Colonic mucosa (tissue), 4 donors: ENCODE results near the gene HNRNPUL1. TPM values are rescaled to one million over a fixed set of nuclear protein-coding genes. Genes with fewer than 3 reads are reported as not detected.
A peak's percentile ranks its signal among the peaks of the same experiment; 100 is the strongest.

ENCODE experiments used
- DNase-seq: peaks from one replicate; pipeline ENCODE4 v3.0.0-alpha.2; 2020
- H3K27ac ChIP-seq: fragments of 200-600 bp; one replicate; pipeline ENCODE4 v1.8.0; 2021
- H3K27me3 ChIP-seq: fragments of 200-600 bp; one replicate; pipeline ENCODE4 v1.8.0; 2021
- H3K36me3 ChIP-seq: fragments of 200-600 bp; one replicate; pipeline ENCODE4 v1.8.0; 2021
- H3K4me1 ChIP-seq: fragments of 200-600 bp; one replicate; pipeline ENCODE4 v1.8.0; 2021; ENCODE audit warnings: mild to moderate bottlenecking
- H3K4me3 ChIP-seq: fragments of 200-600 bp; one replicate; pipeline ENCODE4 v1.8.0; 2021
- H3K9ac ChIP-seq, 2 donors: one replicate each; pipeline ENCODE4 v1.7.0; 2013; ENCODE audit warnings: control low read depth in 2 of 2, low read depth in 2 of 2, low read length in 2 of 2
- H3K9me3 ChIP-seq: fragments of 200-600 bp; one replicate; pipeline ENCODE4 v1.8.0; 2021
- CTCF ChIP-seq: fragments of 200-600 bp; IDR thresholded peaks from one replicate; pipeline ENCODE4 v1.8.0; 2022; ENCODE audit warnings: antibody characterized with exemption, mild to moderate bottlenecking
- intact Hi-C: fragments of 100-400 bp; cut with DNase I; formaldehyde crosslinking; loops from one replicate; pipeline ENCODE4 v1.14.1; 2022
- total RNA-seq, 2 donors: library from RNA; stranded (reverse); fragmentation: NEBNext Ultra II Directional in 1 of 2; extraction: Animal tissue kit (Norgen Biotek cat#: 25700) in 1 of 2; gene quantifications; one replicate each; pipeline ENCODE4 v1.2.1, GENCODE V29; 2021
- donor health status: healthy.
- donor health status: DM: no; HTN: no; CAD: no.
- donor health status: DM: no; HTN: no; CAD: no.

The HNRNPUL1 gene
- total RNA-seq, 2 donors from 2014 or later: 179 to 233 TPM

DNA sequence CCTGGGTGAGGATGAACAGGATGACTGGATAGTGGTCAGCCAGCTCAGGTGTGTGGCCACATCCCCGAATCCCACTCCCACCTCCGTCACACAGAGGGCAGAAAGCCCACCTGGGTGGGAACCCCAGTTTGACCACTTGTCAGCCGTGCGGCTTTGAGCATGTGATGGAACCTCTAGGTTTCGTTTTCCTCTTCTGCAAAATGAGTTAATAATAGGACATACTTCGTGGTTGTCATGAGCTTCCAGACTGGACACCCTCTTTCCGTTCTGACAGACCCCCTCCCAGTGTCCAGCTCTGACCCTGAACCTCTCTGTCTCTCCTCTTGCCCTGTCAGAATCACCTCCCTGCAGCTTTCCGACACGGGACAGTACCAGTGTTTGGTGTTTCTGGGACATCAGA, 43.4 kb upstream of the HNRNPUL1 start:
- Histone ChIP-seq H3K9me3 (no peaks in the 10 kb centered on the region), H3K27ac (peak overlapping the region; percentile 77), H3K27me3 (peaks cover 4% of the 10 kb centered on the region), H3K4me1 (no peaks in the 10 kb centered on the region), H3K4me3 (peak overlapping the region; percentile 37), H3K9ac (peak overlapping the region; percentile 72 to 74), H3K36me3 (no peaks in the 10 kb centered on the region)
- no peak for TF ChIP-seq CTCF
- DNase-seq: no peak
- intact Hi-C loops: no loop called here

DNA sequence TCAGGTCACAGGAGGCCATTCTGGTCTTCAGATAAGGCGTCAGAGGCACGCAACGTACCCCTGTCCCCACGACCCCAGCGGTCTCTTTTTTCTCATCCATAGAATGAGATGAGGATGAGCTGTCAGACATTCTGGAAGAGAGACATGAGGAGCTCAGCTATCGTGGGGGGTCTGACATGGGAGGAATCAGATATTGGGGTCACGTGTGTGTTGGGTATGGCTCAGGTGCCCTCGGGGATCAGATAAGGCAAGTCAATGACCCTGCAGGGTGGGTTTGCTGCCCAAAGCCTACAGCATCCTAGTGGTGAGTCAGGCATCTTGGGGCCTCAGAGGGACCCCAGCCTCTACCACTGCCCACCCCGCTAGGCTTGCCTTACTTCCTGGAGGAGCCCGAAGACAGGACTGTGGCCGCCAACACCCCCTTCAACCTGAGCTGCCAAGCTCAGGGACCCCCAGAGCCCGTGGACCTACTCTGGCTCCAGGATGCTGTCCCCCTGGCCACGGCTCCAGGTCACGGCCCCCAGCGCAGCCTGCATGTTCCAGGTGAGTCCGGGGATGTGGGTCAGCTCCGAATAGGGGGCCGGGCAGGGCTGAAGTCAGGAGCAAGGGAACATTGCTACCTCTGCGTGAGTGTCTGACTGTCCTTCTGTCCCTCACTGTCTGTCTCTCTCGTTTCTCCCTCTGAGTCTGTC, 42.5 kb upstream of the HNRNPUL1 start:
- H3K27ac ChIP-seq: no peak overlapping the region
- no peak overlapping the region for H3K4me3 ChIP-seq
- no peak for DNase-seq
- H3K9ac ChIP-seq: peak overlapping the region; percentile 7 to 39
- H3K36me3 ChIP-seq: no peaks in the 10 kb centered on the region
- no peak for TF ChIP-seq CTCF
- intact Hi-C loops: no loop called here
- H3K4me1 ChIP-seq: peaks cover 2% of the 10 kb centered on the region
- peaks cover 4% of the 10 kb centered on the region for H3K27me3 ChIP-seq
- no peaks in the 10 kb centered on the region for H3K9me3 ChIP-seq

DNA sequence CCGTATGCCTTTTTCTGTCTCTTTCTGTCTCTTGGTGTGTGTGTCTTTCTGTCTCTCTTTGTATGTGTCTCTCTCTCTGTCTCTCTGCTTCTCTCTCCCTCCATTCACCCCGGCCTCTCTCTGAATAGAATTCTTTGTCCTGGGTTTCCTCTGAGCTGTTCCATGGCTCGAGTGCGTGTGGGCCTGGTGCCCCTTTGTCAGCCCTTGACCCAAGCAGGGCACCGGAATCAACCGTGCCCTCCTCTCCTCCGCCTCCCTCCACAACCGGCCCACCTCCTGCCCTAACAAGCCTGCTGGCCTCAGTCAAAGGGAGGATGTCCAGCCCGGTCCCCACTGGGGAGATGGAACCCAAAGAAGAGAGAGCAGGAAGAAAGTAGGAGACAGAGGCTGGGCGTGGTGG, 41.9 kb upstream of the HNRNPUL1 start:
- intact Hi-C loops: no loop called here
- peaks cover 5% of the 10 kb centered on the region for H3K4me1 ChIP-seq
- no peak for TF ChIP-seq CTCF
- H3K27ac ChIP-seq: no peak overlapping the region
- H3K36me3 ChIP-seq: no peaks in the 10 kb centered on the region
- no peak overlapping the region for H3K4me3 ChIP-seq
- H3K9me3 ChIP-seq: no peaks in the 10 kb centered on the region
- DNase-seq: no peak
- H3K27me3 ChIP-seq: peaks cover 4% of the 10 kb centered on the region
- H3K9ac ChIP-seq: peak overlapping the region in 1 of 2 donors; percentile 39

DNA sequence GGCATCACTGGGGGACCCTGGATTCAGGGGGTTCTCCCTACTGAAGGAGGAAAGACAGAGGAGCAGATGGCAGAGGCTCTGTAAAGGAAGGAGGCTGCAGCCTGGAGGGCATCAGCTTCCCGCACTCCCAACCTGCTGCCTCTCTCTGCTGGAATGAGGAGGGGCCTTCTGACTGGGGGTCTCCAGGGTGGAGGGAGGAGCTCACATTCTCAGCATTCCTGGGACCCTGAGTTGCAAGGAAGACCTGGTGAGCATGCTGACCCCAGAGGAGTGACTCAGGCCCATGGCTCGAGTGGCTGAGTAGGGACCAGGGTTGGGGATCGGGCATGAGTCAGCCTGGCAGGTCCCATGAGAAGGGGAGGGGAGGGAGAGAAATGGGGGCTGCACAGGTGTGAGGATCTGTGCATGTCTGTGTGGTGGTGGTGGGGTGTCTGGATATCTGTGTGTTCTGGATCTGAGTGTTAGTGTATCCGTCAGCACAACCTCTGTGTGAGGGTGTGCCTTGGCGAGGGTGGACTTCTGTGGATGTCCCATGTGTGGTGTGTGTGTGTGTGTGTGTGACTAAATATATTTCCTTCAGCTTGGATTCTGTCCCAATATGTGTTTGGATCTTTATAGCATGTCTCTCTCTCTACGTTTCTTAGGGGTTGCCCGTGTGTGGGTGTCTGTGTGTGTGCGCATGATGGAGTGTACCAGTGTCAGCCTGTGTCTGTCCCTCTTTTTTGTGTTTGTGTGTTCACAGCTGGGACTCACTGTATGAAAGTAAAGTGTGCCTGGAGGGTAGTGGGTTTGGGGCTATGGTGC, 40.5 kb upstream of the HNRNPUL1 start:
- H3K27ac ChIP-seq: no peak overlapping the region
- peak overlapping the region in 1 of 2 donors; percentile 14 for H3K9ac ChIP-seq
- H3K4me3 ChIP-seq: no peak overlapping the region
- TF ChIP-seq CTCF: no peak
- no peaks in the 10 kb centered on the region for H3K36me3 ChIP-seq
- peaks cover 4% of the 10 kb centered on the region for H3K27me3 ChIP-seq
- no peak for DNase-seq
- H3K4me1 ChIP-seq: peaks cover 5% of the 10 kb centered on the region
- intact Hi-C loops: no loop called here
- H3K9me3 ChIP-seq: no peaks in the 10 kb centered on the region

DNA sequence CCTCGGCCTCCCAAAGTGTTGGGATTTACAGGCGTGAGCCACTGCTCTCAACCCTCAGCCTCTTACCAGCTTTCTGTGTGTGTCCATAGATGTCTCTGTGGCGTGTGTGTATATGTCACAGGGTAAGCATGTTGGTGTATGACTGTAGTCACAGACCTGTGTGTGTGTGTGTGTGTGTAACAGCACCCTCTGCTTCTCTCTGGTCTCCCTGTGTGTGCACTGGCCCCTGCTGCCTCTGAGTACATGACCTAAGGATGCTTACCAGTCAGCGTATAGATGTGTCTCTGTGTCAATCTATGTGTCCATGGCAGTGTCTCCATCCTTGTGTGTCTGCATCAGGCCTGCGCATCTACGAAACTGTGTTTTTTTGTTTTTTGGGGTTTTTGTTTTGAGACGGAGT, 39.5 kb upstream of the HNRNPUL1 start:
- H3K9me3 ChIP-seq: no peaks in the 10 kb centered on the region
- TF ChIP-seq CTCF: no peak
- intact Hi-C loops: no loop called here
- H3K9ac ChIP-seq: no peak overlapping the region
- H3K36me3 ChIP-seq: no peaks in the 10 kb centered on the region
- H3K27ac ChIP-seq: peak overlapping the region; percentile 71
- peaks cover 5% of the 10 kb centered on the region for H3K4me1 ChIP-seq
- DNase-seq: no peak
- H3K27me3 ChIP-seq: no peaks in the 10 kb centered on the region
- H3K4me3 ChIP-seq: no peak overlapping the region
